ENCODE data around the gene ACAD9. TPM values are rescaled to one million over a fixed set of nuclear protein-coding genes. Genes with fewer than 3 reads are reported as not detected.

The ACAD9 gene
- total RNA-seq, 4 donors from 2014 or later, result 13.1 to 51.4 (median 44.5) TPM

GRCh38 chr3:128844502-128844901, 34.9 kb upstream of the ACAD9 start:
- intact Hi-C loops (cut with DNase I; ENCODE audit: low total_unique reads), result no loop called here
- TF ChIP-seq CTCF (IDR thresholded peaks at IDR 0.05), result no peak
- TF ChIP-seq POLR2A (IDR thresholded peaks at IDR 0.05), result no peak
- no peaks in the 10 kb centered on the region for H3K36me3 ChIP-seq
- no peak for DNase-seq
- no peak overlapping the region for H3K4me3 ChIP-seq
- H3K9me3 ChIP-seq, result no peaks in the 10 kb centered on the region
- H3K4me1 ChIP-seq, result no peaks in the 10 kb centered on the region
- H3K27ac ChIP-seq, result no peak overlapping the region
- no peaks in the 10 kb centered on the region for H3K27me3 ChIP-seq

- intact Hi-C loops (cut with DNase I; ENCODE audit: low total_unique reads), result no loop called here
- Histone ChIP-seq H3K4me1 (no peaks in the 10 kb centered on the region), H3K27ac (no peak overlapping the region), H3K4me3 (peak overlapping the region; percentile 34 to 37), H3K27me3 (no peaks in the 10 kb centered on the region), H3K9me3 (no peaks in the 10 kb centered on the region), H3K36me3 (no peaks in the 10 kb centered on the region)
- TF ChIP-seq POLR2A (IDR thresholded peaks at IDR 0.05), result no peak
- peak in 1 of 4 experiments; percentile 10 for TF ChIP-seq CTCF (IDR thresholded peaks at IDR 0.05)
- no peak for DNase-seq
These were observed 34.2 kb upstream of the ACAD9 start for GRCh38 chr3:128845119-128845777.

- H3K4me3 ChIP-seq, result peak overlapping the region; percentile 34 to 37
- H3K27ac ChIP-seq, result peak overlapping the region; percentile 39 to 55
- H3K36me3 ChIP-seq, result no peaks in the 10 kb centered on the region
- no peaks in the 10 kb centered on the region for H3K9me3 ChIP-seq
- TF ChIP-seq POLR2A (IDR thresholded peaks at IDR 0.05) (no peak), CTCF (IDR thresholded peaks at IDR 0.05) (peak; percentile 52 to 71 (median 60))
- peak; percentile 82 to 84 for DNase-seq
- no peaks in the 10 kb centered on the region for H3K27me3 ChIP-seq
- intact Hi-C loops (cut with DNase I; ENCODE audit: low total_unique reads), result no loop called here
- H3K4me1 ChIP-seq, result no peaks in the 10 kb centered on the region
These were observed 33.5 kb upstream of the ACAD9 start for GRCh38 chr3:128845778-128846485.

GRCh38 chr3:128846486-128846891, 32.9 kb upstream of the ACAD9 start:
- Histone ChIP-seq H3K4me1 (no peaks in the 10 kb centered on the region), H3K36me3 (no peaks in the 10 kb centered on the region), H3K4me3 (no peak overlapping the region), H3K27ac (peak overlapping the region in 1 of 2 donors; percentile 39), H3K9me3 (no peaks in the 10 kb centered on the region), H3K27me3 (no peaks in the 10 kb centered on the region)
- intact Hi-C loops (cut with DNase I; ENCODE audit: low total_unique reads), result no loop called here
- TF ChIP-seq POLR2A (IDR thresholded peaks at IDR 0.05) (no peak), CTCF (IDR thresholded peaks at IDR 0.05) (no peak)
- no peak for DNase-seq

- Histone ChIP-seq H3K27me3 (no peaks in the 10 kb centered on the region), H3K4me1 (no peaks in the 10 kb centered on the region), H3K9me3 (no peaks in the 10 kb centered on the region), H3K4me3 (no peak overlapping the region), H3K27ac (no peak overlapping the region), H3K36me3 (no peaks in the 10 kb centered on the region)
- no peak for DNase-seq
- intact Hi-C loops (cut with DNase I; ENCODE audit: low total_unique reads), result no loop called here
- TF ChIP-seq POLR2A (IDR thresholded peaks at IDR 0.05) (no peak), CTCF (IDR thresholded peaks at IDR 0.05) (no peak)
These were observed 31.6 kb upstream of the ACAD9 start for GRCh38 chr3:128847666-128848370.
